NCI-H2196 (cell line): ENCODE measurements around the gene KRTAP10-10.
"Not testable (repeated sequence)": the region's sequence is repeated elsewhere in the genome, so short reads cannot be mapped to it uniquely, and the experiment has no call there.

ENCODE experiments used
- DNase-seq: peaks from one replicate; lab custom pipeline; 2025; ENCODE audit not compliant: unreplicated experiment; lab: John Stamatoyannopoulos, UW

The KRTAP10-10 gene

DNA sequence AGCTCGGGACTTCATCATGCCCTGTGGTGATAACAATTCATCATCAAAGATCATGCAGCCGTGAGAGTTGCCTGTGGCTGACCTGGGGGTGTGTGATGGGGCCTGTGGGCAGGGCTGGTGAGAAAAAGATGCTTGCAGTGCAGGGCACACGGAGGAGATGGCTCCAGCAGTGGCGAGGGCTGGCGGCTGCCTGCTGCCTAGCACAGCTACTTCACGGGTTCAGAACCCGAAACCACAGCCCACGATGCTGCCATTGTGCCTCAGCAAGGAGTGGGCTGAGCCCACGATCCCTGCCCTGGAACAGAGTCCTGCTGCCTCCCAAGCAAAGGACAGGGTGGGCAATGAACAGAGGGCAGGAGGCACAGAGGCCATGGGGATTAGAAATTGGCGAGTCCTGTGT, 10.9 kb upstream of the KRTAP10-10 start:
- no peak for DNase-seq

DNA sequence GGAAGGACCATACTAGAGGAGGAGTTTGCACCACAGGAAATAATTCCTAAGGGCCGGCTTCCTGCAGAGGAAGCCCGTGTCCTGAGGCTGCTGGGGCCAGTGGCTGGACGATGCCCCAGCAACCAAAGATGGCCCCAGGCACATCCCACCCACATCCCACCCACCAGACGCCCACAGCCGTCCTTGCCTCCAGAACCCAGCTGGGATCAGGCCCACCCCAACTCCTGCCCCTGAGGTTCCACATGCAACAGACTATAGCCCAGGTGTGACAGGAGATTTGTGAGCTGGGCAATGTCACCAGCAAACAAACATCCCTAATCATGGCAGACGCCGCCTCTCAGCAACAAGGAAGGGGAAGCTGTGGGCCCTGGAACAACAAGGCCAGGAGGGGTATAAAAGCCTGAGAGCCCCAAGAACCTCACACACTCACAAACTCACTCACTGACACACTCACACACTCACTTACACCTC, 10.4 kb upstream of the KRTAP10-10 start, which contains the start of gene KRTAP10-9:
TSS of gene KRTAP10-9 (plus strand) at position 421 of the 471 bp plus-strand sequence. CDS start 79 bp downstream, outside the sequence.
- no peak for DNase-seq

DNA sequence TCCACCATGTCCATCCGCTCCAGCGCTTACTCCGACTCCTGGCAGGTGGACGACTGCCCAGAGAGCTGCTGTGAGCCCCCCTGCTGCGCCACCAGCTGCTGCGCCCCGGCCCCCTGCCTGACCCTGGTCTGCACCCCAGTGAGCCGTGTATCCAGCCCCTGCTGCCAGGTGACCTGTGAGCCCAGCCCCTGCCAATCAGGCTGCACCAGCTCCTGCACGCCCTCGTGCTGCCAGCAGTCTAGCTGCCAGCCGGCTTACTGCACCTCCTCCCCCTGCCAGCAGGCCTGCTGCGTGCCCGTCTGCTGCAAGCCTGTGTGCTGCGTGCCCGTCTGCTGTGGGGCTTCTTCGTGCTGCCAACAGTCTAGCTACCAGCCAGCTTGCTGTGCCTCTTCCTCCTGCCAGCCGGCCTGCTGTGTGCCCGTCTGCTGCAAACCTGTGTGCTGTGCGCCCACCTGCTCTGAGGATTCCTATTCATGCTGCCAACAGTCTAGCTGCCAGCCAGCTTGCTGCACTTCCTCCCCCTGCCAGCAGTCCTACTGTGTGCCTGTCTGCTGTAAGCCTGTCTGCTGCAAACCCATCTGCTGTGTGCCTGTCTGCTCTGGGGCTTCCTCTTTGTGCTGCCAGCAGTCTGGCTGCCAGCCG, 9.9 kb upstream of the KRTAP10-10 start:
- not testable (repeated sequence) for DNase-seq

DNA sequence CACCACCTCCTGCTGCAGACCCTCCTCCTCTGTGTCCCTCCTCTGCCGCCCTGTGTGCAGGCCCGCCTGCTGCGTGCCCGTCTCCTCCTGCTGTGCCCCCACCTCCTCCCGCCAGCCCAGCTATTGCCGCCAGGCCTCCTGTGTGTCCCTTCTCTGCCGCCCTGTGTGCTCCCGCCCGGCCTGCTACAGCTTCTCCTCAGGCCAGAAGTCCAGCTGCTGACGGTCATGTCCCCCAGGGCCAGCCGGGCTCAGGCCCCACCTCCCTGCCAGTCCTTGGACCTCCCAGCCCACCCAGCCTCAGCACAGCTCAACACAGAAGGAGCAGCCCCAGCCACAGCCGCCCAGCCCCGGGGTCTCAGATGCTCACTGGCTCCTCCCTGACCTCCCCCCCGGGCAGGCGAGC, 9.3 kb upstream of the KRTAP10-10 start:
- DNase-seq, result not testable (repeated sequence)

DNA sequence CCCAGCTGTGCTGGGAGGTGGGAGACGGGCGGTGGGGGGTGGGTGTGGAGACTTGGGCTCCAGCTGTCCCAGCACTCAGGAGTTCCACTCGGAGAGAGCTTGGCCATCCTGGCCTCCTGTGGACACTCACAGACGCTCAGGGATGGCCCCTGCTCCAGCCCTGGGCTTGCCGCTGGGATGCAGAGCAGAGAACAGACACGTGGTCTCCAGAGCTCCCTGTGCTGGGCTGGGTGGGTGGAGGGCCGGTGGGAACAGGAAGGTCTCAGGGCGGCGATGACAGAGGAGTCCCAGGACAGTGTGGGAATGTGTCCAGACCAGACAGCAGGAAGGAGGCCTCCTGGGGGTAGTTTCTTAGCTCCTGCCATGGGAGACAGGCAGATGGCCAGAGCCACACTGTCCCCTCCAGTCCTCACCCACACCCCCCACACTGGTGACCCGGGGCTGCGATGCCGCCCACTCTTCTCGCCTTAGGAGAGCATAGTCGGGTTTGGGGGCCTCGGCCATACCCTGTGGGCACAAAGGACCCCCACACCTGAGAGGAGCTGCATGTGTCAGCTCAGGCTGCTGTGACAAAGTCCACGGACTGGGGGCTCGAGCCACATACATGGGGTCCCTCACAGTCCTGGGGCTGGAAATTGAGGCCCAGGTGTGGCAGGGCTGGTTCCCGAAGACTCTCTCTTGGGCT, 8.3 kb upstream of the KRTAP10-10 start:
- no peak for DNase-seq

DNA sequence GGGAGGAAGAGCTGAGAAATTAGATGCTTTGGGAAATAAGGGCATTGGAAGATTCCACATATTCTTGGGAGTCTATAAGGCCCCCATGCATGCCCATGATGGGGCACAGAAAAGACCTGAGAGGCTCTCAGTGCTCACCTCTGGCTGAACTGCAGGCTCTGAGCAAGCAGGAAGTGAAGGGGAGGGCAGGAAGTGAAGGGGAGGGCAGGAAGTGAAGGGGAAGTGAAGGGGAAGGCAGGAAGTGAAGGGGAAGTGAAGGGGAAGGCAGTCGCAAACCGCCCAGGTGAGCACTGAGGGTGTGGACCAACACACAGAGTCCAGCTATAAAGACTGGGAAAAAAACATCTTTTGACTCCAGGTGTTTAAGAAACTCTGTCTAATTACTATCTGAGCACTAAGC, 6.7 kb upstream of the KRTAP10-10 start:
- no peak for DNase-seq

DNA sequence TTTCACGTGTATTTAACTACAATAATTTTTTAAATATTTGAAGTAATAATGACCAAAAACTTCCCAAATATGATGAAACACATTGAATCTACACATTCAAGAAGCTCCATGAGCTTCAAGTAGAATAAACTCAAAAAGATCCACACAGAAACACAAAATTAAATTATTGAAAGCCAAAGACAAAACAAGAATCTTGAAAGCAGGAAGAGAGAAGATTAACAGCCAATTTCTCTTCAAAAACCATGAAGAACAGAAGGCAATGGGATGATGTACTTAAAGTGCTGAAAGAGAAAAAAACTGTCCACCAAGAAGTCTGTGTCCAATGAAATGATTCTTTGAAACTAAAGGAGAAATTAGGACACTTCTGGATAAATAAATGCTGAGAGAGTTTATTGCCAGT, 5.1 kb upstream of the KRTAP10-10 start:
- no peak for DNase-seq

DNA sequence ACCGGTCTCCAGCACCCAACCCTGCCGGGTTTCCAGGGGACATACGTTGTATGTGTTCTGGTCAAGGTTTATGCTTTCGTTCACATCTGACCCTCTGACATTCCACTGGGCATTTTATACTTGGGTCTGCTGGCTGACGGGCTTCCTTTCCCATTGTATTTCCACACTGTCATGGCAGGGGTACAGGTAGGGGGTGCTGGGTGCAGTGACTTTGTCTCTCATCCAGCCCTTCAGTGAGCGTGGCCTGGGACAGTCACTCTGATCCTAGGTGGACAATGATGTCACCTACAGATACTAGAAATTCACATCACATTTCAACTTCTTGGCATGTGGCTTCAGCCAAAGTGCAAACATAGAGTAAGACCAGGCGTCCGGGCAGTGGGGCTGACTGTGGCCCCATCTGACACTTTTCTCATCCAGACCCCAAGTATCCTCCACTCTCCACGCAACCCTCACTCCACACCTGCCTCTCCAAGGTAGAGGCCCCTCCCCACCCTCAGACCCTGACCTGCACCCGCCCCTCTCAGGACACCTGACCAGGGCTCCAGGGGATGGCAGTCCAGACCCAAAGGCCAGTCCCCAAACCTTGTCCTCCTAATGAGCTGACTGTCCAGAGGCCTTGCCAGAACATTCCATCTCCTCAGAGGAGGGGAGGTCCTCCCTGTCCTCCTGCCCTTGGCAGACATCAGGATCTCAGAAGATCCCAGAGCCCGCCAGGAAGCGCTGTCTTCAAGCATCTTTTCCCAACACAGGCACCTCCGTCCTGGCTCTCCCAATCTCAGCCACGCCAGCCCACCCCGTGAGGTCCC, 743 bp upstream of the KRTAP10-10 start:
- DNase-seq, result no peak

DNA sequence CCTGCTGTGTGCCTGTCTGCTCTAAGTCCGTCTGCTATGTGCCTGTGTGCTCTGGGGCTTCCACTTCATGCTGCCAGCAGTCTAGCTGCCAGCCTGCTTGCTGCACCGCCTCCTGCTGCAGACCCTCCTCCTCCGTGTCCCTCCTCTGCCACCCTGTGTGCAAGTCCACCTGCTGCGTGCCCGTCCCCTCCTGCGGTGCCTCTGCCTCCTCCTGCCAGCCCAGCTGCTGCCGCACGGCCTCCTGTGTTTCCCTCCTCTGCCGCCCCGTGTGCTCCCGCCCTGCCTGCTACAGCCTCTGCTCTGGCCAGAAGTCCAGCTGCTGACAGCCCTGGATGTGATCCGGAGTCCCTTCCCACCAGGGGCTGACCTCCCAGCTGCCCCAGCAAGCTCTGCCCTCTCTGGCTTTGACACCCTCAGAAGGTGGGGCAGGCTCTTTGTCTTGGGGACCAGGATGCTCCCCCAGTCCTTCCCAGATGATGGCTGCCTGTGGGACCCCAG, 744 bp downstream of the KRTAP10-10 start:
- DNase-seq, result not testable (repeated sequence)

DNA sequence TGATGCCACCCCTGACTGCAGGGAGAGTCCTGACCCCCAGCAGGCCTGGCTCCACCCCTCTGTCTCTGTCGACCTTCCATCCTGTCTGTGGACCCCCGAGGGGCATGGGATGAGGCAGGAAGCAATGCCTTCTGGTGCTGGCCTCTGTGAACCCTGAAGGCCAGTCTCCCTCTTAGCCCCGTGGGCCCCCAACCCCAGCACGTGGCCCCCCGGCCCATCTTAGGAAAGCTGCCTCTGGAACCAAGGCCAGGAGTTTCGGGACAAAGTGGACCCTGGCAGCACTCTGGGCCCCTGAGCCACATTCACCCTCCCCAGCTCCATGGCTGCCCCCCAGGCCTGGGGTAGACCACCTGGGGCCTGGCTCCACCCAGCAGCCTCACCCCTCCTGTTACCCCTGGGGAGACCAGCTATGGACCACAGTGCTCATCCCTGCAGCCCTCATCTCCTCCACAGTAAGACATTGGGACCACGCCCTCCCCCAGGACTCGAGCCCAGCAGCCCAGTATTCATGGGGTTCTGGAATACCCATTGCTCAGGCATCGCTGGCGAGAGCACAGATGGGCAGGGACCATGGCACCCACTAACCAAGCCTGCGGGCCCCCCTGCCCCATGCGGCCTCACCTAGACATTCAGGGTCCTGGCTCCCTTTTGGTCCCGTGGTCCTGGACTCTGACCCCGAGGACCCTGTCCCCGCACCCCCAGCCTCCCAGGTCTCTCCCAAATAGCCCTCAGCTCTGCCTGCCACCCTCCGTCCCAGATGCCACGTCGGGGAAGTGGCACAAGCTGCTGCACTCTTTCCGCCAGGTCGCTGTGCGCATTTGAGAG, 1.6 kb downstream of the KRTAP10-10 start:
- not testable (repeated sequence) for DNase-seq

DNA sequence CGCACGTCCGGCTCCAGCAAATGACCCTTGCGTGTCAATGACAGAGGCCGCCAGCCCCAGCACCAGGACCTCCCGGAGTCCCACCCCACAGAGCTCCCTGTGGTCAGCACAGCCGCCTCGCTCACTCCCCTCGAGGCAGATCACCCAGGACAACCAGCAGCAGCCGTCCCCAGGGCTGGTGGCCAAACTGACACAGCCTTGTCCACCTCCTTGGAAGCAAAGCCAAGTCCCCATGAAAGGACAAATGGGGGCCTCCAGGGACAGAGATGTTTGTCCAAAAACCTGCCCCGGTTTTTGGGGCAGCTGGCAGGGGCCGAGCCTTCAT, 2.1 kb downstream of the KRTAP10-10 start:
- DNase-seq, result no peak

DNA sequence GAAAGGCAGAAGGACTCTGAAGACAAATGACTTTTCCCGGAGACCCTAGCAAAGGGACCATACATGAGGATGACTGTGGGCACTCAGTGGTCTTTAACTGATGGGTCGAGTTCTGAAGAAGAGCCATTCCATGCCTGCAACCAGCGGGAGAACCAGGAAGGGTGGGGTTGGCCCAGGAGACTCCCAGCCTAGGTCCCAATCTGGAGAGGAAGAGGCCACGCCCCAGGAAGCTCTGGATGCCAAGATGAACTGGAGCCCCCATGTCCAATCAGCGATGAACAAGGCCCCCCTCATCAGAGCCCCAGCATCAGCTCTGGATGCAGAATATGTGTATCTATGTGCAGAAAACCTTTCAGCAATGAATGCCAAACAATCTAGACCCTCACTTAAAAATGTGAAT, 3.6 kb downstream of the KRTAP10-10 start:
- no peak for DNase-seq

DNA sequence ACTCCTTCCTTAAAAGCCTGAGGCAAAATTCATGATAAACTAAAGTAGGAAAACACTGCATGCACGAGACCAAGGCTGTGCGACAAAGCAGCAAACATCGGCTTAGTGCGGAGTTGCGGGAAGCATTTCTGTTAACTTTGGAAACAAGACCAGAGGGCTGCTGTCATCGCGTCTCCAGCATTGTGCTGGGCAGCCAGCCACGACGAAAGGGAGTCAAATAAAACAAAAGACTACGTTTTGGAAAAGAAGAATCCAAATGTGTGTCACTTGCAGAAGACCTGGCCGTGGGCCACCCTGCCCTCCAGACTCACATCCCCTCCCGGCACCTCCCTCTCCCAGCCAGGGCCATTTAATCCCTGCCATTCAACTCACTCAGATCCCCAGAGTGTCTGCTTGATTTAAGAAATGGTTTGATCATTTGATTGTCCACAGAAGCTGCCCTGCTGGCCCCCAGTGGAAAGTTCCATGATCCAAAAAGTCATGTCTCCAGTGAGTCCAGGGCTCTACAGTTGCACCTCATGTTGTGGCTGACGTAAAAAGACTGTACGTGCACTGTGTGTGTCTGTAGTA, 6.7 kb downstream of the KRTAP10-10 start:
- DNase-seq, result no peak

DNA sequence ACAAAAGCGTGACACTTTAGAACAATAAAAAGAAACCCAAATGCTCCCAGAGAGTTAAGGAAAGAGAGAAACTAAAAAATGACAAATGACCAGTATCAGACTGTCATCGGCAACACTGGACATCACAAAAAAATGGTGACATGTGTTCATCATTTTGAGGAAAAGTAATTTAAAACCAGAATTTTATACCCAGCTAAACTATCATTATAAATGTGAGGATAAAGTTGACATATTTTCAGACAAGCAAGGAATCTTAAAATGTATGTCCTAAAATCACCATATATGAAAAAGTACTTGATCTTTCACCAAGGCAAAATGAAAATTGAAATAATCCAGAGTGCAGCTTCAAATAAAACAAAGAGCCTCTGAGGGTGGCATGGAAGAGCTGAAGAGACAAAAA, 7.7 kb downstream of the KRTAP10-10 start:
- DNase-seq, result no peak

DNA sequence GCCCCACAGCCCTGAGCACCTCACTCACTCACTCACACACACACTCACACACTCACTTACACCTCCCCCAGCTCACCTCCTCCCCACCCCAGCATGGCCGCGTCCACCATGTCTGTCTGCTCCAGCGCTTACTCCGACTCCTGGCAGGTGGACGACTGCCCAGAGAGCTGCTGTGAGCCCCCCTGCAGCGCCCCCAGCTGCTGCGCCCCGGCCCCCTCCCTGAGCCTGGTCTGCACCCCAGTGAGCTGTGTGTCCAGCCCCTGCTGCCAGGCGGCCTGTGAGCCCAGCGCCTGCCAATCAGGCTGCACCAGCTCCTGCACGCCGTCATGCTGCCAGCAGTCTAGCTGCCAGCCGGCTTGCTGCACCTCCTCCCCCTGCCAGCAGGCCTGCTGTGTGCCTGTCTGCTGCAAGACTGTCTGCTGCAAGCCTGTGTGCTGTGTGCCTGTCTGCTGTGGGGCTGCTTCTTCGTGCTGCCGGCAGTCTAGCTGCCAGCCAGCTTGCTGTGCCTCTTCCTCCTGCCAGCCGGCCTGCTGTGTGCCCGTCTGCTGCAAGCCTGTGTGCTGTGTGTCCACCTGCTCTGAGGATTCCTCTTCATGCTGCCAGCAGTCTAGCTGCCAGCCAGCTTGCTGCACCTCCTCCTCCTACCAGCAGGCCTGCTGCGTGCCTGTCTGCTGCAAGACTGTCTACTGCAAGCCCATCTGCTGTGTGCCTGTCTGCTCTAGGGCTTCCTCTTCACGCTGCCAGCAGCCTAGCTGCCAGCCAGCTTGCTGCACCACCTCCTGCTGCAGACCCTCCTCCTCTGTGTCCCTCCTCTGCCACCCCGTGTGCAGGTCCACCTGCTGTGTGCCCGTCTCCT, 9.4 kb downstream of the KRTAP10-10 start, which contains the start of gene KRTAP10-11:
TSS of gene KRTAP10-11 (plus strand) at position 49 of the 856 bp plus-strand sequence. CDS start at position 94, 45 bp downstream.
- not testable (repeated sequence) for DNase-seq

DNA sequence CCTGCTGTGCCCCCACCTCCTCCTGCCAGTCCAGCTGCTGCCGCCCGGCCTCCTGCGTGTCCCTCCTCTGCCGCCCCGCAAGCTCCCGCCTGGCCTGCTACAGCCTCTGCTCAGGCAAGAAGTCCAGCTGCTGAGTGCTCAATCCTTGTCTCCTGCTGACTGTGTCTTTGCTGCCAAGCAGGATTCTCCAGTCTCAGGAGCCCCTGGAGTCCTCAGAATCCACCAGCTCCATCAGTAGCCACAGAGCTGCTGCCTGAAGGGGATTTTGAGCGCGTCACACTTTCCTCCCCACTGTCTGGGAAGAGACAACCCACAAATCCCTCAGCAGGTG, 10.0 kb downstream of the KRTAP10-10 start:
- DNase-seq, result peak; percentile 18

DNA sequence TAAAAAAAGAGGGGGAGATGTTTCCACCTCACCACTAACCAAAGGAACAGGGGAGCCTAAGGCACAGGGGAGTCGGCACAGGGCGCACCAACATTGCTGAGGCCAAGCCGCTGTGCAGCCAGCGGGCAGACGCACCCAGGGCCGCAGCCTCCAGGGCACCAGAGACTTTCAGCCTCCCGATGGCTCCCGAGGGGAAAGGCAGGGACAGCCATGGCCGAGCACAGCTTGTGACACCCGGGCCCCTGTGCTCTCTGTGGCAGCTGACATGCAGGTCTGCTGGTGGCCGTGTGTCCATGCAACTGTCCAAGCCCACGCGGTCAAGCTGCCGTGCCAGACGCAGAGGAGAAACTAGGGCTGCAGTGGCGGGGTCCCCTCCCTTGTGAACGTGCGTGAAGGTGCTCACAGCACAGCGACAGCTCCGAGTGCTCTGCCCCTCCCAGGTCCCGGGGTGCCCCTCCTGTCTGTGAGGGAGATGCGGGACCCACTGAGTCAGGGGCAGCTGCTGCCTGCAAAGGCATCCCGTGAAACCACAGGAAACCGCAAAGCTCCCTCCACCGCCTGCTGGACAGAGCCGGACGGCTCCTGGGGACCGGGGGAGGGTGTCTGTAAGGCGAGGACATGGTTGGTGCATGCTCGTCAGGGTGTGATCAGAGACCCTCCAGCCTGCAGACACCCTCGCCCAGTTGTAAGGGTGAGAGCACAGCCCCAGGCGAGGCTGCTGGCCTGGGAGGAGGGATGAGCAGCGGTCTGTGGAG, 11.6 kb downstream of the KRTAP10-10 start:
- no peak for DNase-seq

DNA sequence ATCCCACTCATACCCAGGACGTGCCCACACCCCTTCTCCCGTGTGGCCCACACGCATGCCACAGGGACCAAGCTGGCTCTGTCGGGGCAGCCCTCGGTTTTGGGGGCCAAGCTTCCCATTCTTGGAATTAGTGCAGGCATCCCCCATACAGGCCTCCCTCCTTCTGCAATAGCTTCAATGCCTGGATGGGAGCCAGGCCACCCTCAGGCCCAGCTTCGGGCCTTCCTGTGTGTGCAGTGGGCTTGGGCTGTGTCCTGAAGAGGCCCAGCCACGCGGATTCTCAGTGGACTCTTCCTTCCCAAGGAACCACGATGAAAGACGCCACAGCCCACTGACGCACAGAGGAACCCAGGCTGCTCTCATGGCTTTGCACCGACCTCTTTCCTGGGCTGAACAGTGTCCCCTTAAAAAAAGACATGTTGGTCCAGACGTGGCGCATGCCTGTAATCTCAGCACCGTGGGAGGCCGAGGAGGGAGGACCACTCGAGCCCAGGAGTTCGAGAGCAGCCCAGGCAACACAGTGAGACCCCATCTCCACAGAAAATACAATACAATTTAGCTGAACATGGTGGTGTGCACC, 12.5 kb downstream of the KRTAP10-10 start:
- DNase-seq, result no peak
